Mucosa of gallbladder (tissue), 1 donor: ENCODE data around the gene PCDHGA8. TPM values are rescaled to one million over a fixed set of nuclear protein-coding genes. Genes with fewer than 3 reads are reported as not detected.
"Not testable (repeated sequence)": the region's sequence is repeated elsewhere in the genome, so short reads cannot be mapped to it uniquely, and the experiment has no call there.

ENCODE experiments used
- DNase-seq: peaks from one replicate; pipeline ENCODE4 v3.0.0-alpha.2; 2020; ENCODE audit warnings: low spot score
- total RNA-seq: library from RNA; stranded (reverse); gene quantifications from one replicate; pipeline ENCODE4 v1.2.1, GENCODE V29; 2021
- donor health status: DM: no; HTN: no; CAD: no.

The PCDHGA8 gene
- total RNA-seq, 1 donor from 2014 or later: 1.9 TPM

DNA sequence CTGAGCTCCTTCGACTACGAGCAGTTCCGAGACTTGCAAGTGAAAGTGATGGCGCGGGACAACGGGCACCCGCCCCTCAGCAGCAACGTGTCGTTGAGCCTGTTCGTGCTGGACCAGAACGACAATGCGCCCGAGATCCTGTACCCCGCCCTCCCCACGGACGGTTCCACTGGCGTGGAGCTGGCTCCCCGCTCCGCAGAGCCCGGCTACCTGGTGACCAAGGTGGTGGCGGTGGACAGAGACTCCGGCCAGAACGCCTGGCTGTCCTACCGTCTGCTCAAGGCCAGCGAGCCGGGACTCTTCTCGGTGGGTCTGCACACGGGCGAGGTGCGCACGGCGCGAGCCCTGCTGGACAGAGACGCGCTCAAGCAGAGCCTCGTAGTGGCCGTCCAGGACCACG lies 39.9 kb downstream of the PCDHGA8 start:
- not testable (repeated sequence) for DNase-seq

DNA sequence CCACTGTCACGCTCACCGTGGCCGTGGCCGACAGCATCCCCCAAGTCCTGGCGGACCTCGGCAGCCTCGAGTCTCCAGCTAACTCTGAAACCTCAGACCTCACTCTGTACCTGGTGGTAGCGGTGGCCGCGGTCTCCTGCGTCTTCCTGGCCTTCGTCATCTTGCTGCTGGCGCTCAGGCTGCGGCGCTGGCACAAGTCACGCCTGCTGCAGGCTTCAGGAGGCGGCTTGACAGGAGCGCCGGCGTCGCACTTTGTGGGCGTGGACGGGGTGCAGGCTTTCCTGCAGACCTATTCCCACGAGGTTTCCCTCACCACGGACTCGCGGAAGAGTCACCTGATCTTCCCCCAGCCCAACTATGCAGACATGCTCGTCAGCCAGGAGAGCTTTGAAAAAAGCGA lies 40.3 kb downstream of the PCDHGA8 start:
- not testable (repeated sequence) for DNase-seq

DNA sequence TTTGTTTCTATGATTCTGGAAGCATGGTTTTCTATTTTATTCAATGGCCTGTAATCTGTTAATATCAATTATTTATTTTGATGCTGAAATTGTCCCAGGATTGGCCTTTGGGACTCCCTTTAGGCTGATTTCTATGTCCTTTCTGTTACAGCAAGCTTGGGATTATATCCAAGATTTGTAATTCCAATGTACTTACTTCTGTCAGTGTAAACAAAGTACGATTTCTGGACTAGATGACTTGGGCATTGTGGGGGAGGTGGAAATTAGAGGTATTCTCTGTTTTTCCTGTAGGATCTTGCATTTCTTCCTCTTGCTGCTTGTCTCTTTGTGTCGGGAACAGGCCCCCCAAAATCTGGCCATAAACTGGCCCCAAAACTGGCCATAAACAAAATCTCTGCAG lies 41.6 kb downstream of the PCDHGA8 start:
- DNase-seq: no peak

DNA sequence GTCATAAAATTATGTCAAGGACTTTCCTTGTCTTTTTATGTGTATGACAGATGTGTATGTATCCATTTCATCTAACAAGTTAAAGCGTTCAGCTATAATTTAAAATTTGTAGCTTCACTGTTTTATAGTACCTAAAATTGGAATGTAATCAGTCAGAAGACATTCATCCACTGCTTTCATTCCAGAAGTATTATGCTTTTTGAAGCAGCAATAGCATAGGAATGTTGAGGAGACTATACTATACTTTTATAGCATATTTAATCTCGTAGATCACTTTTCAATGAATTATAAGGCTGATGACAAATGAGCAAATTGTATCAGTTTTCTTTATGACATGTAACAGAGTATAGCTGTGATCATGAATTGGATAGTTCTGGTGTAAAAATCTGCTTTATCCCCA lies 44.8 kb downstream of the PCDHGA8 start:
- DNase-seq: no peak

DNA sequence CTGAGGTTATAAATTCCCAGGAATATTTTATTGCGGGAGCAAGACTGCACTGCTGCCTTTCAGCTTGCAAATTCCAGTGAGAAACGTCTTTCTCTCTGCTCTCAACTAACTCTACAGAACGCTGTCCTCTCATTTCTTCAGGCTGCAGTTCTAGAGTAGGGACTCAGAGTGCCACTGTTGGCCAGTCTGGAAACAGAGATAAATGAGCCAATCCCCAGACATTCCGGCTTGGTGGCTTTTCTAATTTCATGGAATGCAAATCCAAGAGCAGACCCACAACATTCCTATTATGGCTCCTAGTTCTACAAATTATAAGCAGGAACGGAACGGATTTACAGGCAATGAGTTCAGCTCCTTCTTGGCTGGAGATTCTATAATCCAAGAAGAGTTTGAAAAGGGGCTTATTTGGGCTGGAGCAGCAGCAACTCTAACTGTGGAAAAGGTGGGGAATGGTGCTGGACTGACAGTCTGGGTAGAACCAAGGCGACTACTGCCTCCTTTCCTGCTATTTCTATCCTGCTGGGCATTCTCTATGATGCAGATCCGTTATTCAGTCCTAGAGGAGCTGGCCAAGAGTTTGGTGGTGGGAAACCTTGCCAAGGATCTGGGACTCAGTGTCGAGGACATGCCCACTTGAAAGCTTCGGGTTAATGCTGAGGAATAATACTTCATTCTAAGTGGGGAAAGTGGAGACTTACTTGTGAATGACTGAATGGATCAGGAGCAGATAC lies 47.1 kb downstream of the PCDHGA8 start:
- DNase-seq: no peak

DNA sequence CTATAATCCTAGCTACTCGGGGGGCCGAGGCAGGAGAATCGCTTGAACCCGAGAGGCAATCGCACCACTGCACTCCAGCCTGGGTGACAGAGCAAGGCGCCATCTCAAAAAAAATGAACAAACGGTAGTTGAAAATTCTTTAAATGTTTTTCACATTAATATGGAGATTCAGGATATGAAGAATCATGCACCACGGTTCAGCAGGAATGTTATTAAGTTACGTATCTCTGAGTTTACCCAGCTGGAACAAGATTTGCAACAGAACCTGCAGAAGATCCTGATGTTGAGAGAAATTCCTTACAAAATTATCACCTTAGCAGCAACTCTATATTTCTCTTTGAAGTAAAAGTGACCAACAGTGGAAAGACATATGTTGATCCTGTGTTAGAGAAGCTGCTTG lies 47.9 kb downstream of the PCDHGA8 start:
- DNase-seq: no peak

DNA sequence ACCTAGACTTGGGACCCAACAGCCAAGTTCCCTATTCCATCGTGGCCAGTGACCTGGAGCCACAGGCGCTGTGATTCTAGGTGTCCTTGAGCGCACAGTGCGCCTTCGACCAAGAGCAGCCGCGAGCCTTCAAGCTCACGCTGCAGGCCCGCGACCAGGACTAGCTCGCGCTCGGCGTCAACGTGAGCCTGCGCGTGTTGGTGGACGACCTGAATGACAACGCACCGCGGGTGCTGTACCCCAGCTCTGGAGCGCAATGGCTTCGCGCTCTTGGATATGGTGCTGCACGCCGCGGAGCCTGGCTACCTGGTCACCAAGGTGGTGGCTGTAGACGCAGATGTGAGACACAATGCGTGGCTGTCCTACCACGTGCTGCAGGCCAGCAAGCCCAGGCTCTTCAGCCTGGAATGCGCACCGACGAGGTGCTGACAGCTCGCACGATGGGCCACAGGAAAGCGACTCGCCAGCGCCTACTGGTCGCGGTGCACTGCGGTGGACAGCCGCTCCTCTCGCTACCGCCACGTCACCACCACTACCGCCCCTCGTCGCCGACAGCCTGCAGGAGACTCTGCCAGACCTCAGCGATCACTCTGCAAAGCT lies 49.2 kb downstream of the PCDHGA8 start:
- no peak for DNase-seq

Other genes starting within 250 kb of the PCDHGA8 start
- gene PCDHB6, start 242.6 kb upstream of the PCDHGA8 start, total RNA-seq: 0.60 TPM
- 2.1 TPM for gene PCDHB7, start 220.0 kb upstream of the PCDHGA8 start, total RNA-seq
- gene PCDHB8, start 214.8 kb upstream of the PCDHGA8 start, total RNA-seq: 1.8 TPM
- 3.0 TPM for gene PCDHB16, start 210.2 kb upstream of the PCDHGA8 start, total RNA-seq
- gene PCDHB9, start 205.5 kb upstream of the PCDHGA8 start, total RNA-seq: 2.1 TPM
- gene PCDHB10, start 200.3 kb upstream of the PCDHGA8 start, total RNA-seq: 2.5 TPM
- gene PCDHB11, start 193.0 kb upstream of the PCDHGA8 start, total RNA-seq: 8.5 TPM
- gene PCDHB12, start 183.9 kb upstream of the PCDHGA8 start, total RNA-seq: 3.5 TPM
- 8.3 TPM for gene PCDHB13, start 178.7 kb upstream of the PCDHGA8 start, total RNA-seq
- 9.4 TPM for gene PCDHB14, start 169.3 kb upstream of the PCDHGA8 start, total RNA-seq
- gene PCDHB15, start 147.2 kb upstream of the PCDHGA8 start, total RNA-seq: 3.6 TPM
- not detected for gene SLC25A2, start 88.6 kb upstream of the PCDHGA8 start, total RNA-seq
- 65.2 TPM for gene TAF7, start 71.8 kb upstream of the PCDHGA8 start, total RNA-seq
- gene PCDHGA1, start 62.1 kb upstream of the PCDHGA8 start, total RNA-seq: 0.72 TPM
- gene PCDHGA2, start 53.9 kb upstream of the PCDHGA8 start, total RNA-seq: 6.7 TPM
- gene PCDHGA3, start 48.8 kb upstream of the PCDHGA8 start, total RNA-seq: 4.0 TPM
- 4.6 TPM for gene PCDHGB1, start 42.5 kb upstream of the PCDHGA8 start, total RNA-seq
- gene PCDHGA4, start 37.6 kb upstream of the PCDHGA8 start, total RNA-seq: 3.3 TPM
- 5.1 TPM for gene PCDHGB2, start 32.6 kb upstream of the PCDHGA8 start, total RNA-seq
- 3.3 TPM for gene PCDHGA5, start 28.5 kb upstream of the PCDHGA8 start, total RNA-seq
- 3.0 TPM for gene PCDHGB3, start 22.4 kb upstream of the PCDHGA8 start, total RNA-seq
- gene PCDHGA6, start 18.7 kb upstream of the PCDHGA8 start, total RNA-seq: 6.6 TPM
- gene PCDHGA7, start 9.9 kb upstream of the PCDHGA8 start, total RNA-seq: 4.5 TPM
- gene PCDHGB4, start 4.9 kb upstream of the PCDHGA8 start, total RNA-seq: 5.2 TPM
- 12.4 TPM for gene PCDHGB5, start 5.3 kb downstream of the PCDHGA8 start, total RNA-seq
- gene PCDHGA9, start 10.1 kb downstream of the PCDHGA8 start, total RNA-seq: 7.5 TPM
- gene PCDHGB6, start 15.4 kb downstream of the PCDHGA8 start, total RNA-seq: 11.6 TPM
- gene PCDHGA10, start 20.4 kb downstream of the PCDHGA8 start, total RNA-seq: 6.2 TPM
- 15.5 TPM for gene PCDHGB7, start 25.0 kb downstream of the PCDHGA8 start, total RNA-seq
- gene PCDHGA11, start 28.4 kb downstream of the PCDHGA8 start, total RNA-seq: 4.2 TPM
- gene PCDHGA12, start 37.9 kb downstream of the PCDHGA8 start, total RNA-seq: 10.2 TPM
- gene PCDHGC3, start 83.3 kb downstream of the PCDHGA8 start, total RNA-seq: 82.4 TPM
- 2.6 TPM for gene PCDHGC4, start 92.4 kb downstream of the PCDHGA8 start, total RNA-seq
- gene PCDHGC5, start 96.4 kb downstream of the PCDHGA8 start, total RNA-seq: 2.0 TPM
- gene DIAPH1, start 226.4 kb downstream of the PCDHGA8 start, total RNA-seq: 85.9 TPM
- 43.3 TPM for gene HDAC3, start 244.2 kb downstream of the PCDHGA8 start, total RNA-seq
- gene RELL2, start 244.4 kb downstream of the PCDHGA8 start, total RNA-seq: 10.2 TPM